HL-60 (cell line): ENCODE measurements around the gene ZSCAN29.

Experiments
- POLR2AphosphoS5 ChIP-seq: IDR thresholded peaks from 2 replicates; pipeline ENCODE4 v1.6.1; 2012; ENCODE audit warnings: low read depth
- TF ChIP-seq, protein P1 (sequence below): IDR thresholded peaks from one replicate; pipeline ENCODE4 v1.5.1; 2011; ENCODE audit warnings: low read length, control low read depth, inconsistent platforms; ENCODE audit not compliant: insufficient read depth

DNA sequence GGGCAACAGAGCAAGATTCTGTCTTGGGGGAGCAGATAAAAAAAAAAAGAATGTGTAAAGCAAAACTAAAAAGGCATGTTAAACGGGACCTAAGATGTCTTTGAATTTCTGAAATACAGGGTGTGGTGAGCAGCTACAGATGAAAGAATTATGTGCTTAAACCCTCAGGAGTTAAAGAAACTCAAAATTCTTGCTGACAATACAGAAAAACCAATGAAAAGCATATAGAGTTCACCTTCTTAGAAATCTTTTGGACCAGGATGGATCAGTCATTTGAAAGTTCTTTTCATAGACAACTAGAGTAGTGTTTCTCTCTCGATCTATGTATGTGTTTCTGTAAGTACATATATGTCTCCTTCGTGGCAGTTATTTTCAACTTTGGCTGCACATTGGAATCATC, 31.4 kb upstream of the ZSCAN29 start:
- TF ChIP-seq, protein P1, sequence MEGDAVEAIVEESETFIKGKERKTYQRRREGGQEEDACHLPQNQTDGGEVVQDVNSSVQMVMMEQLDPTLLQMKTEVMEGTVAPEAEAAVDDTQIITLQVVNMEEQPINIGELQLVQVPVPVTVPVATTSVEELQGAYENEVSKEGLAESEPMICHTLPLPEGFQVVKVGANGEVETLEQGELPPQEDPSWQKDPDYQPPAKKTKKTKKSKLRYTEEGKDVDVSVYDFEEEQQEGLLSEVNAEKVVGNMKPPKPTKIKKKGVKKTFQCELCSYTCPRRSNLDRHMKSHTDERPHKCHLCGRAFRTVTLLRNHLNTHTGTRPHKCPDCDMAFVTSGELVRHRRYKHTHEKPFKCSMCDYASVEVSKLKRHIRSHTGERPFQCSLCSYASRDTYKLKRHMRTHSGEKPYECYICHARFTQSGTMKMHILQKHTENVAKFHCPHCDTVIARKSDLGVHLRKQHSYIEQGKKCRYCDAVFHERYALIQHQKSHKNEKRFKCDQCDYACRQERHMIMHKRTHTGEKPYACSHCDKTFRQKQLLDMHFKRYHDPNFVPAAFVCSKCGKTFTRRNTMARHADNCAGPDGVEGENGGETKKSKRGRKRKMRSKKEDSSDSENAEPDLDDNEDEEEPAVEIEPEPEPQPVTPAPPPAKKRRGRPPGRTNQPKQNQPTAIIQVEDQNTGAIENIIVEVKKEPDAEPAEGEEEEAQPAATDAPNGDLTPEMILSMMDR, result no peak
- TF ChIP-seq POLR2AphosphoS5, result no peak
